ENCODE data around the gene KLC1.

The KLC1 gene

GRCh38 chr14:103729496-103730448 is 100.8 kb downstream of the KLC1 start:
- H3K4me3 ChIP-seq (ENCODE audit: low read depth, low read length), result no peak overlapping the region
- no peak for DNase-seq (ENCODE audit: low read depth)
- TF ChIP-seq CTCF (IDR thresholded peaks at IDR 0.05; ENCODE audit: insufficient read depth, low read depth, low read length, missing control alignments), result no peak

DNA sequence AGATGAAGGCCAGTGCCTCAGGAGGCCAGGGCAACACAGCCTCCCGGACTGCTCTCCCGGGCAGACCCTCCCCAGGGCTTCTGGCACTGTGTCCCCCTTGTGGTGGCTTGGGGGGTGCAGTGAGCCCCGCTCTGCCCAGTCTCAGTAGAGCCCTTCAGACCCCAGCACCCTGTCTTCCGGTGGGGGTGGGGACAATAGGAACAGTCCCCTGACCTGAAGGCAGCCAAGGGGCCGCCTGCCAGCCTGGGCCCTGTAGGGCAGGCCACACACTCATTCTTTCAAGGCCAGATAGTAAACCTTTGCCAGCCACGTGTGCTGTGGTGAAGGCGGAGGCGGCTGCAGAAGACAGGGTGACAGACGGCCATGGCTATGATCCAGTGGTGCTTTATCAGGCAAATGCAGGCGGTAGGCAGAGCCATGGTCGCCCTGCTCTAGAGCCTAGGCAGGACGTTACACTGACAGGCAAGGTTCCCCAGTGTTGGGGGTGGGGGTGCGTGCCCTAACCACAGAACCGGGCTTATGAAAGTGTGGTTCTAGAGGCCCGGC is 101.6 kb downstream of the KLC1 start:
- DNase-seq (ENCODE audit: low read depth), result no peak
- H3K4me3 ChIP-seq (ENCODE audit: low read depth, low read length), result no peak overlapping the region
- no peak for TF ChIP-seq CTCF (IDR thresholded peaks at IDR 0.05; ENCODE audit: insufficient read depth, low read depth, low read length, missing control alignments)

DNA sequence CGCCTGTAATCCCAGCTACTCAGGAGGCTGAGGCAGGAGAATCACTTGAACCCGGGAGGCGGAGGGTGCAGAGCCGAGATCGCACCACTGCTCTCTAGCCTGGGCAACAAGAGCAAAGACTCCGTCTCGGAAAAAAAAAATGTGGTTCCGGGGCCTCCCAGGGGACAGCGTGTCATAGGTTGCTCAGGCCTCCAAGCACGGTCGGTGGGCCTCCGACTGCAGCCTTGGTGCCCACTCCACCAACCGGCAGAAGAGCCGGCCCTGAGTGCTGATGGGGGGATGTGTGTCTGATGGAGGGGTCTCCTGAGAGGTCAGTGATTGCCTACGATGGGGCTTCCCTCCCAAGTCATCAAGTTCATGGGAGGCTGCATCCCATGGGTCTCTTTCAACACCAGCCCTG is 102.5 kb downstream of the KLC1 start:
- H3K4me3 ChIP-seq (ENCODE audit: low read depth, low read length), result no peak overlapping the region
- no peak for TF ChIP-seq CTCF (IDR thresholded peaks at IDR 0.05; ENCODE audit: insufficient read depth, low read depth, low read length, missing control alignments)
- no peak for DNase-seq (ENCODE audit: low read depth)

DNA sequence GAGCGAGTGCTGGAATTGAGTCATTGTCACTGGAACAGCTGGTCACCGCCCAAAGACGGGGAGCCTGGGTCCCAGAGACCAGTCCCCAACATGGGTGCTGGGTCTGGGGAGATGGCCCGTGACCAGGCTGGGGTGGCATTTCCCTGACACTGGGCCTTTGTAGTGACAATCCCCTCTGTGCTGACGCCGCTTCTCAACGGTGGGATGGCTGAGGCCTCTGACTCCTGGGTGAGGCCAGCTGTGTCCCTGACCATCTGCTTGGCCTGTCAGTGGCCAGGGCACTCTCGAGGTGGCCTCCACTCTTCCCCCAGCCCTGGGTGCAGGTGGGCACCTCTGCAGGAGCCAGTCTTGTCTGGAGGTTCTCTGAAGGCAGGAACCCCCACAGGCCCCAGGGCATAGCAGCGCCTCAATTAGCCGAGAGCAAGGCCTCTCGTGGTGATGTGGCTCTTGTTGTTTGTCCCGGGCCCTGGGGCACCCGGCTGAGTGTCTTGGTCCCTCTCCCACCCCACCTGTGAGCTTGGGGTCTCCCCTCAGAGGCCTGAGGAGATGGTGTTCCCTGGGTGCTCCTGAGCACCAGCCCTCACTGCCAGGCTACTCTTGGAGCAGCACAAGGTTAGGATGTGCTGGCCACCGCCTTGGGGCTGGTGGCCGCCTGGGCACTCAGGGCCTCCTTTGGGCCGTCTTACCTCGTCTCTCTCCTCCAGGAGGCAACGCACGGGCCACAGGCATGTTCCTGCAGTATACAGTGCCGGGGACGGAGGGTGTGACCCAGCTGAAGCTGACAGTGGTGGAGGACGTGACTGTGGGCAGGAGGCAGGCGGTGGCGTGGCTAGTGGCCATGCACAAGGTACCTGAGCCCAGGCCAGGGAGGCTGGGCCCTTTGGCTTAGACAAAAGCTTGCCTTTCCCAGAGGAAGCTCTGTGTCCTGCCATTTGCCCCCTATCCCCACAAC is 103.2 kb downstream of the KLC1 start:
- TF ChIP-seq CTCF (IDR thresholded peaks at IDR 0.05; ENCODE audit: insufficient read depth, low read depth, low read length, missing control alignments), result no peak

DNA sequence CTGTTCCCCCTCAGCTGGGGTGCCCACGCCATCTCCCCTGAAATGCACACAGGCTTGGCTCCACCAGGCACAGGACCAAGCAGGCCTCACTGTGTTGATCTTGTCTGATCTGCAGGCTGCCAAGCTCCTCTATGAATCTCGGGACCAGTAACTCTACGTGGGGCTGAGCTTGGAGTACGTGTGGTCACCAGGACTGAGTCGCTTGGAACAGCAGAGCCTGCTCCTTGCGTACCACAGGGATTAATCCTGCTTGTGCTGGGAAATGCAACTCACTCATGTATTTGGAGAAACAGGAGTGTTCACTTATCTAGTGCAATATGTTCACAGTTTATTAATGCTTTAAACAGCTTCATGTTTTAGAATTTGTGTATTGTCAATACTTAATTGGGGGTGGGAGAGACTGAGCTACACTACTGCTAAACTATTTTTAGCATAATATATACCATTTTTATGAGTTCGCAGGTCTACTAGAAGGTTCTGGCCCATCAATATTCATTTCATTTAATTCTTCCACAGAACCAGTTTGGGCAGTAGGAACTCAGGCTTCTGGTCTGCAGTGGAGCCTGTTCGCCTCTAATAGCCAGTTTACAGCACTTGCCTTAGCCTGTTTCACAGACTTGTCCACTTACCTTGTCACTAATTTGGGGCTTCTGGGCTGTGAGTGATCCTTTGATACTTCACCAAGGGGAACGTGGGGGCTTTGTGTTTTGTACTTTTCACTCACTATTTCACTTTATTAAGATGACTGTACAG is 104.0 kb downstream of the KLC1 start:
- DNase-seq (ENCODE audit: low read depth), result no peak
- H3K4me3 ChIP-seq (ENCODE audit: low read depth, low read length), result no peak overlapping the region
- TF ChIP-seq CTCF (IDR thresholded peaks at IDR 0.05; ENCODE audit: insufficient read depth, low read depth, low read length, missing control alignments), result no peak

More for the DNA sequence above, 103.2 kb downstream of the KLC1 start:
- no peak for DNase-seq (ENCODE audit: low read depth)
- H3K4me3 ChIP-seq (ENCODE audit: low read depth, low read length), result no peak overlapping the region

GRCh38 chr14:103733651-103734050 is 104.6 kb downstream of the KLC1 start:
- no peak for DNase-seq (ENCODE audit: low read depth)
- no peak overlapping the region for H3K4me3 ChIP-seq (ENCODE audit: low read depth, low read length)
- no peak for TF ChIP-seq CTCF (IDR thresholded peaks at IDR 0.05; ENCODE audit: insufficient read depth, low read depth, low read length, missing control alignments)
